Measurements from ENCODE around the gene EMP3.

The EMP3 gene

GRCh38 chr19:48318286-48318987 lies 6.9 kb upstream of the EMP3 start:
- DNase-seq (ENCODE audit: low spot score): no peak

GRCh38 chr19:48319647-48320541 lies 5.5 kb upstream of the EMP3 start:
- peak; percentile 77 for DNase-seq (ENCODE audit: low spot score)

DNA sequence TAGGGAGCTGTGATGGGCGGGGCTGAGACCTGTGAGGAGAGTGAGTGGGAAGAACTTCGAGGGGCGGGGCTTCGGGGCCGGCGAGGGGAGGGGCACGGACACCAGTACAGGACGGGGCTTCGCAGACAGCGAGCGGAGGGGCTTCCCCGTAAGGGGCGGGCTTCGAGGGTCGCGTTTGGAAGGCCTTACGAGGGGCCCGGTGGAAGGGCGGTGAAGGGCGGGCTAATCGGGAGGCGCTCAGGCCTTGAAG lies 4.1 kb upstream of the EMP3 start:
- DNase-seq (ENCODE audit: low spot score): peak; percentile 98

DNA sequence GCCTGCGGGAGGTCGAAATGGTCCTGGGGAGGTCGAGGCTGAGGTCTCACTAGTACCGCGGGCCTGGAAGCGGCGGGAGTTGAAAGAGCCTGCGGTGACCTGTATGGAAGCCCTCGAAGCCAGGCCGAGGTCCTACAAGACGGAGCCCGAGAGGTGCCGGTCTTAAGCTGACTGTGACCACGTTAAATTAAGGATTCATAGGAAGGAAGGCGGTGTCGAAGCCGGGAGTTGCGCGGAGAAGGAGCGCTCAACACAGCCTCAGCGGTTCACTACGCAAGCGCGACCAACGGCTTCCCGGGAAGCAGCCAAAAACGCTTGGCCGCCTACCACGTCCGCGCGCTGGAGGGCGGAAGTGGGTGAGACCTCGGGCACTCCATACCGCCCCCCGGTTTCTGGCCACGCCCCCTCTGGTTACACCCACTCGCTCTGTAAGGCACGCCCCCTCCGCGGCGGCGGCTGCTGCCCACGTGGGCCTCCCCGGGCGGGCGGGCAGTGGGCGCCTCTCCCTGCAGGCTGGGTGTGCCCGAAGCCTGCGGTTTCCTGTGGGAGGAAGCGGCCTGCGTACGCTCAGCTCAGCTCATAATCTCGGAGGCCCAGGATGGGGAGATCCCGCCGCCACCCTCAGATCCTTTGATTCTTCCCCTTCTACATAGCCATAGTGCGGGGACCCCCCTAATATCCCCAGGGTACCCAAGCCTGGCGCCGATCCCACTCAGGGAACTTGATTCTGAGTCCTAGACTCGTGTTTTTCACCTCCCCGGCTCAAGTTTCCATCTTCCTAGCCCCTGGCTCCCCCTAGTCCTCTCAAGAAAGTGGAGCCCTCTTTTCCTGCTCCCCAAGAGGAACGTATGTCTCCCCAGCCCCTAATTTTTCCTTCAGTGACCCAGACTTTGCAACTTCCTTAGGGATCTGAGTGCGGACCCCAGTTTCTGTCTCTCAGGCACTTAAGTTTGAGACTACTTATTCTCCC lies 3.4 kb upstream of the EMP3 start:
- peak; percentile 99 for DNase-seq (ENCODE audit: low spot score)

- DNase-seq (ENCODE audit: low spot score): peak; percentile 60
Measured at GRCh38 chr19:48329167-48329891, 4.0 kb downstream of the EMP3 start.

- DNase-seq (ENCODE audit: low spot score): peak; percentile 85
Measured at GRCh38 chr19:48330012-48330681, 4.8 kb downstream of the EMP3 start.

GRCh38 chr19:48332351-48332661 lies 7.0 kb downstream of the EMP3 start:
- DNase-seq (ENCODE audit: low spot score): no peak

DNA sequence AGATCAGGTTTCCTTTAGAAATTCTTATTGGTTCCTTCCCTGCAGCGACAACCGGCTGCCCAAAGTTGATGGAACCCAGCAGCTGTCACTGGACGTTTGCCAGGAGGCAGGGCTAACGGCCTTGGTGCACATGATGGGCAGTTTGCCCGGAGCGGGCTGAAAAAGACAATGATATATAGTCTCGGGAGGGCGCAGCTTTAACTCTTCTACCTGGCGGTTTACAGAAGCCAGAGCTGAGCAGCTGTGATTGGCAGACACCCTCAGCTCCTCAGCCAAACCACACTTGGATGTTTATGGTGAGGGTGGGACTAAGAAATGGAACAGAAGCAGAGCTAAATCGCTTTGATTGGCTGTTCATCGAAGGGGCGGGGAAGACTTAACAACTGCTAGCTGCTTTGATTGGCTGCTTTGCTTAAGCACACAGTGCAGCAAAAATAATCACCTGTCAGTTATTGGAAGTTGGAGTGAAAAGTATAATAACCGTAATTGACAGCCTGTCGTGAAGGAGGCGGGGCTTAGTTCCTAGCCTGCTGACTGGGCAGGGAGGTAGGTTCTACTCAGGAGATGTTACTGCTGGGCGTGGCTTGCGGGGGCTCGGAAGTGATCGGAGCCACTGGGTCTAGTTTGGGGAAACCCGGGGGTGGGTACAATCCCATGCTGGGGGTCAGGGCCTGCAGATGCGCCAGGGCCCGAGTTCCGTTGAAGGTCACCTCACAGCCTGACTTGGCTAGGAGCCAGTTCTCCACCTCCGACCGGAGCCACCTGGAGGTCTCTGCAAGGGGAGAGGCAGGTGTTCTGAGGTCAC lies 7.5 kb downstream of the EMP3 start:
- DNase-seq (ENCODE audit: low spot score): peak; percentile 98

DNA sequence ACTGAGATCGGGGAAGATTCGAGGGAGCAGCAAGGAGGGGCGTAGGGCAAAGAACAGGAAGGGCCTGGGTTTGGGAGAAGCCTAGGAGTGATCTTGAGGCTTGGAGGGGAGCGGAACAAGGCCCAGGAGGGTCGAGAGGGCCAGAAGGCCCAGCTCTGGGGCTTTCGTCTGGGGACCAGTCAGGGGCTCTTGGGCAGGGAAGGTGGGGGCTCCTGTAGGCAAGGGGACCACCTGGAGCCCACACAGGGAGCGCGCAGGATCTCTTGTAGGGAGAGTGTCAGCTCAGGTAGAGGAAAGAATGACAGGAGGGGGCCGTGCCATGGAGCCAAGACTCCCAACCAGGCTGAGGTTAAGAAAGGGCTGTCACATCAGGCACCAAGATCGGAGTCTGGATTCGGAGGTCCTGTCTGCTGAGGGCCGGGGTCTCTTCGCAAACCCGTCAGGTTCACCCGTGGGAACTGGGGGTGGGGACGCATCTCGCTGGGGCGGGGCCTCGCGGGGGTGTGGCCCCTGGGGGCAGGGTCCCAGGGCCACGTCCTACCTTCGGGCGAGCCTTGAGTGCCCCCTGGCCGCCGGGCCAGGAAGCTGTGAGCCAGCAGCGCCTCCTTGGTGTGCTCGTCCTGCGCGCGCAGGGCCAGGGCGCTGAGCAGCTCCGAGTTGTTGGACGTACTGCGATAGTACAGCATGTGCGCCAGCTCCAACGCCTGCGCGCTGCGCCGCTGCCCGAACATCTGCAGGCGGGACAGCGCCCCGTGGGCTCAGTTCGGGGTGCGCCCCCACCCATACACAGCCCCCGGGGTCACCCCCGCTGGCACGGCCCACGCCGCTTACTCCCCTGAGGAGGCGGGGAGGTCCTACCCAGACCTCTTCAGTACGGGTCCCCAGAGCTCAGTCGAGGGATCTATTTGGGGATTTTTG lies 8.4 kb downstream of the EMP3 start:
- peak; percentile 95 for DNase-seq (ENCODE audit: low spot score)

GRCh38 chr19:48338253-48338755 lies 13.0 kb downstream of the EMP3 start:
- DNase-seq (ENCODE audit: low spot score): no peak

DNA sequence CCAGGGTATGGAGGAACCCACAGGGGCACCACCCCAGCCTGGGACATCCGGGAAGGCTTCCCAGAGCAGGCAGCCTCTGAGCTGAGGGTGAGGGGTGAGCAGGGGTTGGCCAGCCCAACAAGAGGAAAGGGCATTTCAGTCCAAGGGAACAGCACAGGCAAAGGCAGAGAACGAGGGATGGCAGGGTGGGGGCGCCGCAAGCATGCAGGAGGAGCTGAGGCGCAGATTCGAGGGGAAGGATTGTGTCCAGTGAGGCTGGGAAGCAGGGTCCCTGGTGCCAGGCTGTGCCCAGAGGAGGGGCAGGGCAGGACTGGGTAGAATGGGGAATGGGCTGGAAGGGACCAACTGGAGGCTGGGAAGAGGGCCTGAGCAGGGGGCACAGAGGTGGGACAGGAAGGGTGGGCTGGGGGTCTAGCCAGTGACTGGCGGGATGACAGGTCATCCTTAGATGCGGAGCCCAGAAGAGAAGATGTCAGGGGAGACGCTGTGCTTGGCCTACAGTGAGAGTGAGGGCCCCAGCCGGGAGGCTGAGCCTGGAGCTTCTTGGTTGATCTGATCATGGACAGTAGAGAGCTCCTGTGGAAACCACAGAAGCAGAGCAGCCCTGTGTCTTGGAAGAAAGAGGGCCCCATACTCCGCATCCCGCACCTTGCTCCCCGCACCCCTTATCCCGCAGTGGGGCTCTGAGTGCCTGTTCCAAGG lies 13.6 kb downstream of the EMP3 start:
- no peak for DNase-seq (ENCODE audit: low spot score)

DNA sequence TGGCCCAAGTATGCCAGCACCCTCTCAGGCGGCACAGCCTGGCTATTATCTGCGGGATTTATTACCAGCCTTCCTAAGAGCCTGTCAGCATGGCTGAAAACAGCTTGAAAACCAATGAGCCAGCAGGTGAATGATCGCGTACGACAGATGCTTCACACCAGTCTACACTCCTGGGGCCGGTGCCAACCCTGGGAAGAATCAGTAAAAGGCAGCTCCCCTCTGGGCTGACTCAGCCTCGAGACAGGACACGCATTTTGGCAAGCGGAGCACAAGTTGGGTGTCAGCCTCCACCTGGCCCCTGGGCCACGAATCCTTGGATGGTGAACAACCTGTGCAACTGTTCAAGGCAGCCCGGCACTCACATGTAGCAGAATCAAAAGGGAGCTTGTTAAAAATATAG lies 15.6 kb downstream of the EMP3 start:
- no peak for DNase-seq (ENCODE audit: low spot score)

DNA sequence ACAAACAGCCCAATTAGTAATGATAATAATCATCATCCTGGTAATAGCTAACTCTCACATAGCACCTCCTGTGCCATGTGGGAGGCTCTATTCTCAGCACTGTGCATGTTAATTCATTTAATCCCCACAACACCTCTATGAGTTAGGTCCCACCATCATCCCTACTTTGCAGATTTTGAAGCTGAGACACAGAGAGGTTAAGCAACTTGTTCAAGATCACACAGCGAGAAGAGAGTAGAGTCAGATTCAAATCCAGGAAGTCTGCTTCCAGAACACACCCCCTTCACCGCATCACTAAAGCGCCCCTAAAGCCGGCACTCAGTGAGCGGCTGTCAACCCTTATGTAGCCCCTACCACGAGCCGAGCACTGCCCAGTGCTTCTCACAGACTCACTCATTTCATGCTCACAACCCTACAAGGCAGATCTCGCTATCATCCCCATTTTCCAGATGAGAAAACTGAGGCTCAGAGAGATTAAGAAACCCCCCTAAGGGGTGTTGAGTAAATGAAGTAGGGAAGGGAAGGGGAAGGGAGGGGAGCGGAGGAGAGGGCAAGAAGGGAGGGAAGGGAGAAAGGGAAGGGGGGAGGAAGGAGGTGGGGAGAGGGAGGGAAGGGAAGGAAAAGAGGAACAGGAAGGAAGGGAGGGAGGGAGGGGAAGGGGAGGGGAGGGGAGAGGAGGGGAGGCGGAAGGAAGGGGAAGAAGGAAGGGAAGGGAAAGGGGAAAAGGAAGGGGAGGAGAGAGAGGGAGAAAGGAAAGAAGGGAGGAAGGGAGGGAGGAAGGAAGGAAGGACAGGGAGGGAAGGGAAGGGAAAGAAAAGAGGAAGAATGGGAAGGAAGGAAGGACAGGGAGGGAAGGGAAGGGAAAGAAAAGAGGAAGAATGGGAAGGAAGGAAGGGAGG lies 16.4 kb downstream of the EMP3 start:
- DNase-seq (ENCODE audit: low spot score): no peak

DNA sequence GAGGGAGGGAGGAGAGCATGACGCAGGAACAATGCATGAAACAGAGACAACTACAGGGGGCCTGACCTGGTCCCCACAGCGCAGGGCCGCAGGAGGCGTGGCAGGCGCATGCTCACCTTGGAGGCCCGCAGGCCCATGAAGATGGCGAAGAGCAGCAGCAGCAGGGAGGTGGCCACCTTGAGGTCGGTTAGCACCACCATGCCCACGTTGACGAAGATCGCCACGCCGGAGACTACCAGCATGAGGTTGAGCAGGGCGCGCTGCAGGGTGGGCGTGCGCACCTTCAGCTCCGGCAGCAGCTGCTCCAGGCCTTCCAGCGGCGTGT lies 17.0 kb downstream of the EMP3 start:
- no peak for DNase-seq (ENCODE audit: low spot score)

- DNase-seq (ENCODE audit: low spot score): no peak
Measured at GRCh38 chr19:48342841-48343540, 17.6 kb downstream of the EMP3 start.

DNA sequence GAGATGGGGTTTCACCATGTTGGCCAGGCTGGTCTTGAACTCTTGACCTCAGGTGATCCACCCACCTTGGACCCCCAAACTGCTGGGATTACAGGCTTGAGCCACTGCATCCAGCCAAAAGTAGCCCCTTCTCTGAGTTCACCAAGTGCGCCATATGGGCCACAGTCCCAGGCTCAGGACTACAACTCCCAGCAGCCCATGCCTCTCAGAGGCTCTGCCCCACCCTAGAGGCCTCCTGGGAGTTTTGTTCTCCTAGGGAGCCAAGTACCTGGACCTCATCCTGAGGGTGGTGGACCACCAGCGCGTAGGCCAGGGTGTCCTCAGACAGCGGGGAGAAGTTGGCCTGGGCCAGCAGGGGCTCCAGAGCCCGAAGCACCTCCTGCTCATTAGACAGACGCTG lies 19.5 kb downstream of the EMP3 start:
- no peak for DNase-seq (ENCODE audit: low spot score)

DNA sequence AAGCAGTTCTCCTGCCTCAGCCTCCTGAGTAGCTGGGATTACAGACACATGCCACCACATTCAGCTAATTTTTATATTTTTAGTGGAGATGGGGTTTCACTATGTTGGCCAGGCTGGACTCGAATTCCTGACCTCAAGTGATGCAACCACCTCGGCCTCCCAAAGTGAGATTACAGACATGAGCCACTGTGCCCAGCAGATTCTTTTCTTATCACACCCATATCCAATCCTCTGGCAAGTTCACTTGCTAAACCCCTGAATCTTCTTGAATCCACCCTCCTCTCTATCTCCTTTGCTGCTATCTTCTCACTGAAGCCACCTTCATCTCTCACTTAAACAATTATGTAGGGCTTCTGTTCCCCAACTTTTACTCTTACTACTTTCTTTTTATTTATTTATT lies 20.8 kb downstream of the EMP3 start:
- no peak for DNase-seq (ENCODE audit: low spot score)

Measured in CD4-positive, alpha-beta T cell treated with Interleukin-15 for 4 hours (primary cell).